Activated CD4-positive, alpha-beta T cell treated with anti-CD3 and anti-CD28 coated beads, Interleukin-10, Interleukin-2, amounts not matched to agents 100 ng/mL and 50 ng/mL, durations not matched to agents 16 hours and 8 hours (primary cell): ENCODE measurements around the gene KRT1.

ENCODE experiments used
- DNase-seq: peaks from one replicate; pipeline ENCODE4 v3.0.0-alpha.2; 2020

KRT1 gene

DNA sequence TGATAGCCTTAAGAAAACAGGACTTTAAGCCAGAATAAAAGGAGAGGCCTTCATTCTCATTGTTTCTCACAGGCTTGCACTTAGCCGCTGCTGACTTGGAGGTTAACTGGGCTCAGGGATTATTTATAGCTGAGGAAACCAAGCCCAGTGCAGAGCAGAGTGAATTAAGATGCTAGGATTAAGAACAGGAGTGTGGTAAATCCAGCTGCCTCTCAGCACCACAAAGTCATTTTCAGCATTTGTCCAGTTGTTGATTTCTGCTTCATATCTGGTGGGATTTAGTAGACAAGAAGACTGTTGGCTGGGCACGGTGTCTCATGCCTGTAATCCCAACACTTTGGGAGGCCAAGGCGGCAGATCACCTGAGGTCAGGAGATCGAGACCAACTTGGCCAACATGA is 47.6 kb downstream of the KRT1 start:
- DNase-seq = no peak

DNA sequence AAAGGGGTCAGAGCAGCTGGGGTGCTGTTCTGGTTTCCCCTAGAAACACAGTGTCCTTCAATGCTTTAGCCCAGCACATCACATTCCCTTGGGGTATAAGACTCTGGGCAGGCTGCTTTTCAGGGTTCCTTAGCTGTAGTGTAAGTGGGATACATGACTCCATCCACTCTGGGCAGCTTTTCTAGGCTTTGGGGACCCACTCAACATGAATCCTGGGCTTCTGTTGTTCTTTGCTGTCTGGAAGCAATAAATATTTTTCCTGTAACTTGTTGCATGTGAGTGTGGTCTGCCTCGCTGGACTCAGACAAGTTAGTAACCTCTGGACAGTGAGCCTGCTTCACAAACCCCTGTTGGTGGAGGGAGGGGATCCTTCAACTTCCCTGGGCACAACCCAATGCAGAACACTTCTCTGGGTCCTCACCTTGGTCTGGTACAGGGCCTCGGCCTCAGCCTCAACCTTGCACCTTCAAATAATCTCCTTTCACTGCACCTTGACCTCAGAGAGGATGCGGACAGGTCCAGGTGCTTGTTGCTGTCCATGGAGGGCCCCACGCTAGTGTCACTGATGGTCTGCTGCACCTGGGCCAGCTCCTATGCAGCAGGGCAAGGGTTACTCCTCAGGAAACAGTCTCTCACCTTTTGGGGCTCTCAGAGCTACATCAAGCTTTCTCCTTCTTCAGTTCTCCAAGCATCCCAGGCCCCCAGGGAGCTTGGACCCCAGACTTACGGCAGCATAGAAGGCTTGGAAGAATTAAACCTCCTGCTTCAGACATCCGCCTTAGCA is 48.3 kb downstream of the KRT1 start:
- DNase-seq = no peak

DNA sequence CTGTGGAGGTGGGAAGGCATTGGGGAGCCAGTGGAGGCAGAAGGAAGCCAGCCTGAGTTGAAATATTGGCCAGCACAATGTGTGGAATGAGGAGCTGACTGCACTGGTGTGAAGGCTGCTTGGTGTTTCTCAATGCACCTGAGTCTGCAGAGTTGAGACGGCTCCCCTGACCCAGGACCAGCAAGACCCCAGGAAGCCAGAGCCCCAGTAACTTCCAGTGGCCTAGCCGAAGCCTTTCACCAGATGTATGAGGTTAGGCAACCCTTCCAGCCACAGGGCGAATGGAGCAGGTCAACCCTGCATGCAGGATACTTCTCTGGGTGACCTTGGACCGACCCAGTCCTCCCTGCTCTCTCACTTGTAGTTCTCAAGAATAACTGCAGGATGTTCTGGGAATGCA is 48.9 kb downstream of the KRT1 start:
- DNase-seq = no peak

DNA sequence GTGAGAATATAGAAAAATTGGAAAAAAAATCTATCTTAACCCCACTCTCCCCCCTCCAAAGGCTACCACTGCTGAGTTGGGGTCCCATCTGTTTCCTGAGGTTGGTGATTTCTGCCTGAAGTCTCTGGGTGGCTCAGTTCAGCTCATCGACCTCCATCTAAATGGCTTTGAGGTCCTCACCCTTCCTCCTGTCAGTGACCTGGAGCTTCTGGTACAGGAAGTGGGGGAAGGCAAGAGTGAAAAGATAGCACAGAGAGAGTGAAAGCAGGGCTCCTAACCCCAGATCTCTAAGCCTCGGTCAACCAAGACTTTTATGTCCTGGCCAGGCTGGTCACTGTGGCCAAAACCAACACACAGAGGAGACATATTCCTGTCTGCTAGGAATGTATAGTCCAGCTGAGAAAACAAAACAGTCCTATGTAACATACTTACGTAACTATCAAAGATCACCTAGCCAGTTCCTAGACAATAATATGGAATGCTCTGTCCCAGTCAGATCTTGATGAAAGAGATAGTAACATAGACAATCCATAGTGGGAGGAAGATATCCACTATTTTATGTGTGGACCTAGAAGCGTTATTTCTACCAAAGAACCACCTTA is 49.5 kb downstream of the KRT1 start:
- no peak for DNase-seq

DNA sequence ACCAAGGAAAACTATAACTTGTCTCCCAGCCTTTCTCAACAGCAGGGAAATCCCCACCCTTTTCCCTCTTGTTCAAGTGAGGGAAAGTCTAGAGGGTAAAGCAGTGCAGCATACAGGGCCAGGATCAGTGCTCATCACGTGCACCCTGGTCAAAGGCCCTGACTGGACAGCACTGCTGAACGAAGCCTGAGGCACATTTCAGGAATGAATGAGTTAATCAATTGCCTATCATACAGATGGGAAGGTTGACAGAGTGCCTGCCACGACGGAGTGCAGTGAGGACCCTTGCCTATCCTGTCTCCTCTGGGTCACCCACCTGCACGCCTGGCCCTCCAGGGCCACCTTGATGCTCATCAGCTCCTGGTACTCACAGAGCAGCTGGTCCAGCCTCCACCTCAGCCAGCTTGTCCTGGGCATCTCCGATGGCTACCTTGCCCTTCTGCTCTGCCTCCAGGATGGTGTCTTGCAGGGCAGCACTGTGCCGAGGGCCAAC is 50.2 kb downstream of the KRT1 start:
- DNase-seq = no peak

DNA sequence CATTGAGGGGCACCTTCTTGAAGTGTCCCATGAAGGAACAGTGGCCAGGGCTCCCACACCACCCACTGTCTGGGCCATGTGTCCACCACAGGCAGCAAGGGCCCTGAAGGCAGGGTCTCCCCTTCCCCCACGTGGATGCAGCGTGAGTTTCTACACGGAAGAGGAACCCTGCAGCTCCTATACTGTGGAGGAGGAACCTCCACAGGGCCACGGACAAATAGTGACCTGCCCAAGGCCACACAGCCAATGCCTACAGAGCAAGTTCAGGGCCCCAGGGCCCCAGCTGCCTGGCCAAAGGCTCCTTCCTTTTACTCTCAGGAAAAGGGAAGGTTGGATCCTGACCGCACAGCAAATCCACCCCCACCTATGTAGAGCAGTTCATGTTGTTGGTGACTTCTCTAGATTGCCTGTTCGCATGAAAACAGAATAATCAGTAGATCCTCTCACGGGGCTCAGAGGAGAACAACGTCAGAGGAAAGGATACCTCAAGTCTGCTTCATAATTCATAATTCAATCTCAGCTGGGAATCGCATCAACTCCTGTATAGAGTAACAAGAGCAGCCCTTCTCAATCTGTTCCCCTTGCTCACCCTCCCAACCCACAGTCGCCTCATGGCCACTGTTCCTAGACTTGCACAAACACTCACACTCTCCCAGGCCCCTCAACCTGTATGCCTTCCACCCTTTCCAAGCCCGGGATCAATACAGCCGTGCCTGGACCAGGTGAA is 50.8 kb downstream of the KRT1 start:
- no peak for DNase-seq

DNA sequence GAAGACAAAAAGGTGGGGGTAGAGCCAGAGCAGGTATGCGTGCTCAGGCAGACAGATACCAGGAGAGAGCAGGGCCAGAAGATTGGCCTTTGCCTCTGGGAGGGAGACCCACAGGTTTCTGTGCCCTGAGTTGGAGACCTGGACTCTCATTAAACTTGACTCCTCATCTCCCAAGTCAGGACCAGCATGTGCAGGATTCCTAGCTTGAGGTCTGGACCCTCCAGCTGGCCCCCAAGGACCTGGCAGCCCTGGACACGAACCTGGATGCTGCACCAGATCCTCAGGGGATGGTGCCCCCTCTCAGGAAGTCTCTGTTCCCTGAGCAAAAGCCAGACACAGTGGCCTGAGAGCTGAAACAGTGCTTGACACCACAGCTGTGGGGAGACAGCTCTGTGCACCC is 51.4 kb downstream of the KRT1 start:
- no peak for DNase-seq

DNA sequence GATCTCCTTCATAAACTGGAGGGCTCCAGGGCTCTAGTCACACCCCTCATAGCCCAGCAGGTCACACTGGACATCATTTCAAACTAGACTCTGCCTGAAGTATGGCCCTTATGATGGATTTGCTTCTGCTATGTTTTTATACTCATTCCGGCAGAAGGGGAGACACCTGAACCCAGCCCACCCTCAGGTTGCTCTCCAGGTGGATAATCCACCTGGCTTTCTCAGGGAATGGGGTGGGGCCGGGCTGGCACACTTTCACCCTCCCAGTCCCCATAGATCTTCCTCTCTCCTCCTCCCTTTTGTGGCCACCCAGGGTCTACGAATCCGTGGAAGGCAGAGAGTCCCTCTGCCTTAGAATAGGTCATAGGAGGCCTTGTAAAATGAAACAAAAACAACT is 52.1 kb downstream of the KRT1 start:
- DNase-seq = no peak

DNA sequence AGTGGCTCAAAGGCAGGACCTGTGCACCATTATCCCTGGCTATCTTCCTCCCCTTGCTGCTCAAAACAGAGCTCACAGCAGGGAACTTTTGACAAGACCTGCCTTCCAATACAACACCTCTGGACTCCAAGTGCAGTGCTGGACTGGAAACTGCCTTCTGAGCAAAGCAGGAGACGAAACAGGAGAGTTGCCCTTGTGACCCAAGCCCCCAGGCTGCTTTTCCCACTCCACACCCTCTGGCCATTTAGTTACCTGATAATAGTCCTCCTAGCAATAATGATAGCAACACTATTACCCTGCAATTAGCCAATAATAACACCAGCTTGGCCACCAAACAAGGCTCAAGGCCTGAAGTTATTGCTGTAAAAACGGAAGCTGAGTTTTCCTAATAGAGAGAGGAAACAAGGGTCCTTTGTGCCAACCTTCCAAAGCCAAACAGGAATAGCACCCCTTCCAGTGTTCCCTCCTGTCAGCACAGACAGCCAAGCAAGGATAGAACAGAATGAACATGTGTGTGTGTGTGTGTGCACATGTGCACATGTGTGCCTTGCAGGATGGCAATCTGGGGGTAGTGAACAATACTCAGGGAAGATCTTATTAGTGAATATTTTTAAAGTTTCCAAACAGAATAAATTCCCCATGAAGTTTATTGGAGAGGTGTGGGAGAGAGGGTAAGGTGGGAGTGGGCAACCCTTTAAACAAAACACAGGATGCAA is 52.7 kb downstream of the KRT1 start:
- DNase-seq = no peak
